Transverse colon (tissue), 4 donors: ENCODE measurements around the gene MYO1C. TPM values are rescaled to one million over a fixed set of nuclear protein-coding genes. Genes with fewer than 3 reads are reported as not detected.

Source experiments
- DNase-seq: peaks from one replicate; pipeline ENCODE4 v3.0.0-alpha.2; 2019
- H3K27ac ChIP-seq, 4 donors: fragments of 200-600 bp; sonication (generic); 2 replicates each; pipeline ENCODE4 v1.5.1; 2016 to 2018; ENCODE audit warnings: inconsistent platforms in 4 of 4
- H3K27me3 ChIP-seq: fragments of 200-600 bp; sonication (generic); 2 replicates; pipeline ENCODE4 v1.5.1; 2017; ENCODE audit warnings: inconsistent platforms
- H3K36me3 ChIP-seq, 4 donors: fragments of 200-600 bp; sonication (generic); 2 replicates each; pipeline ENCODE4 v1.5.1; 2017 to 2019; ENCODE audit warnings: inconsistent platforms in 4 of 4
- H3K4me1 ChIP-seq, 4 donors: fragments of 200-600 bp; sonication (generic); 2 replicates each; pipeline ENCODE4 v1.5.1; 2017 to 2020; ENCODE audit warnings: inconsistent platforms in 4 of 4
- H3K4me3 ChIP-seq, 4 donors: fragments of 200-600 bp; sonication (generic); 1 replicate in 1 of 4; 2 replicates in 3 of 4; pipeline versions ENCODE4 v1.5.1 to v1.6.1; 2017 to 2019; ENCODE audit warnings: inconsistent platforms in 4 of 4
- H3K9me3 ChIP-seq, 2 donors: fragments of 200-600 bp; sonication (generic); 2 replicates each; pipeline ENCODE4 v1.5.1; 2017 to 2019; ENCODE audit warnings: inconsistent platforms in 2 of 2
- CTCF ChIP-seq, 5 experiments: fragments of 200-600 bp in 3 of 5; fragments of 450-650 bp in 2 of 5; sonication (generic) in 3 of 5; IDR thresholded peaks; 1 replicate in 2 of 5; 2 replicates in 3 of 5; pipeline ENCODE4 v1.5.1; 2016 to 2017; ENCODE audit warnings: antibody characterized with exemption in 5 of 5, inconsistent platforms in 3 of 5, mild to moderate bottlenecking in 2 of 5, moderate library complexity in 1 of 5
- EP300 ChIP-seq: sonication (generic); formaldehyde crosslinking; IDR thresholded peaks from one replicate; pipeline ENCODE4 v1.6.1; 2017; ENCODE audit warnings: antibody characterized with exemption, low read depth
- POLR2A ChIP-seq: fragments of 450-650 bp; IDR thresholded peaks from one replicate; pipeline ENCODE4 v1.6.1; 2016; ENCODE audit warnings: antibody characterized with exemption, mild to moderate bottlenecking, moderate library complexity
- POLR2AphosphoS5 ChIP-seq, 3 donors: sonication (generic); formaldehyde crosslinking; IDR thresholded peaks; one replicate each; pipeline ENCODE4 v1.6.1; 2016; ENCODE audit warnings: antibody characterized with exemption in 3 of 3
- WGBS, 2 donors: methylation state at CpG; one replicate each; pipeline ENCODE4 v1.1.5; 2018; ENCODE audit warnings: low coverage in 1 of 2; 5-methylcytosine and 5-hydroxymethylcytosine counted together
- in situ Hi-C, 4 donors: fragments of 200-750 bp; cut with MboI; loops; one replicate each; pipeline versions ENCODE4 v1.15.0 to v1.15.1; 2017; ENCODE audit warnings: low sequenced_read_pairs in 3 of 4, low pct_ligation_motif_present in 1 of 4, low pct_unique_long_range_greater_than_20kb in 1 of 4
- intact Hi-C: fragments of 100-400 bp; cut with DNase I; formaldehyde crosslinking; loops from one replicate; pipeline ENCODE4 v1.15.1; 2023; ENCODE audit warnings: low total_unique reads
- total RNA-seq, 4 donors: library from RNA; depleted of rRNA; stranded (reverse); fragments of >200 nt; gene quantifications; one replicate each; pipeline ENCODE4 v1.1.0, GENCODE V29; 2016

MYO1C gene
- total RNA-seq, 4 donors from 2014 or later = 163 to 456 (median 219) TPM

- H3K4me1 ChIP-seq = peaks cover 18 to 57% (median 41%) of the 10 kb centered on the region in 4 donors
- TF ChIP-seq CTCF (IDR thresholded peaks at IDR 0.05) (no peak), POLR2A (no peak), POLR2AphosphoS5 (IDR thresholded peaks at IDR 0.05) (no peak), EP300 (no peak)
- in situ Hi-C loops (no loop called here), intact Hi-C loops (no loop called here)
- no peak for DNase-seq
- no peaks in the 10 kb centered on the region for H3K27me3 ChIP-seq
- H3K36me3 ChIP-seq = peaks cover 0 to 9% (median 0%) of the 10 kb centered on the region in 4 donors
- peak overlapping the region; percentile 94 to 99 (median 98) for H3K27ac ChIP-seq
- 77% methylated on average over 29 of the region's 29 CpGs; no CpG with 5 or more reads in 1 of the 2 donors for WGBS, 2 donors
- peak overlapping the region in 2 of 4 donors; percentile 71 to 94 for H3K4me3 ChIP-seq
- no peaks in the 10 kb centered on the region for H3K9me3 ChIP-seq
Measured at GRCh38 chr17:1484060-1484535, 8.4 kb downstream of the MYO1C start.

GRCh38 chr17:1482680-1483079 lies 9.8 kb downstream of the MYO1C start:
- H3K27me3 ChIP-seq = no peaks in the 10 kb centered on the region
- no peak overlapping the region for H3K4me3 ChIP-seq
- peaks cover 12 to 45% (median 30%) of the 10 kb centered on the region in 4 donors for H3K4me1 ChIP-seq
- intact Hi-C loops (no loop called here), in situ Hi-C loops (no loop called here)
- peaks cover 0 to 21% (median 6%) of the 10 kb centered on the region in 4 donors for H3K36me3 ChIP-seq
- H3K9me3 ChIP-seq = no peaks in the 10 kb centered on the region
- no peak for DNase-seq
- TF ChIP-seq POLR2A (no peak), EP300 (no peak), CTCF (IDR thresholded peaks at IDR 0.05) (no peak)
- WGBS, 2 donors = 86% methylated on average over 20 of the region's 20 CpGs; no CpG with 5 or more reads in 1 of the 2 donors
- peak overlapping the region; percentile 29 to 99 (median 96) for H3K27ac ChIP-seq

GRCh38 chr17:1481736-1482135 lies 10.8 kb downstream of the MYO1C start:
- intact Hi-C loops = no loop called here
- H3K4me1 ChIP-seq = peaks cover 8 to 35% (median 21%) of the 10 kb centered on the region in 4 donors
- 80 to 96% methylated on average over 4 to 11 of the region's 11 CpGs for whole genome bisulfite sequencing, 2 donors
- in situ Hi-C loops = no loop called here
- TF ChIP-seq POLR2AphosphoS5 (IDR thresholded peaks at IDR 0.05) (no peak), EP300 (no peak), CTCF (IDR thresholded peaks at IDR 0.05) (no peak), POLR2A (no peak)
- peak overlapping the region in 2 of 4 donors; percentile 16 to 35 for H3K27ac ChIP-seq
- no peaks in the 10 kb centered on the region for H3K9me3 ChIP-seq
- H3K4me3 ChIP-seq = no peak overlapping the region
- no peaks in the 10 kb centered on the region for H3K27me3 ChIP-seq
- H3K36me3 ChIP-seq = peaks cover 0 to 31% (median 11%) of the 10 kb centered on the region in 4 donors
- no peak for DNase-seq

- Histone ChIP-seq H3K4me1 (peaks cover 8 to 27% (median 15%) of the 10 kb centered on the region in 4 donors), H3K9me3 (no peaks in the 10 kb centered on the region), H3K36me3 (peaks cover 0 to 36% (median 12%) of the 10 kb centered on the region in 4 donors), H3K4me3 (no peak overlapping the region), H3K27ac (peak overlapping the region in 1 of 4 donors; percentile 16), H3K27me3 (no peaks in the 10 kb centered on the region)
- in situ Hi-C loops (no loop called here), intact Hi-C loops (no loop called here)
- TF ChIP-seq CTCF (IDR thresholded peaks at IDR 0.05) (no peak), POLR2AphosphoS5 (IDR thresholded peaks at IDR 0.05) (no peak), POLR2A (no peak), EP300 (no peak)
- no peak for DNase-seq
- whole genome bisulfite sequencing, 2 donors = 60 to 84% methylated on average over 1 to 18 of the region's 18 CpGs
Measured at GRCh38 chr17:1480747-1481465, 11.6 kb downstream of the MYO1C start.
